ENCODE results near the gene NUTM2B.
"Not testable (repeated sequence)": the region's sequence is repeated elsewhere in the genome, so short reads cannot be mapped to it uniquely, and the experiment has no call there.

DNA sequence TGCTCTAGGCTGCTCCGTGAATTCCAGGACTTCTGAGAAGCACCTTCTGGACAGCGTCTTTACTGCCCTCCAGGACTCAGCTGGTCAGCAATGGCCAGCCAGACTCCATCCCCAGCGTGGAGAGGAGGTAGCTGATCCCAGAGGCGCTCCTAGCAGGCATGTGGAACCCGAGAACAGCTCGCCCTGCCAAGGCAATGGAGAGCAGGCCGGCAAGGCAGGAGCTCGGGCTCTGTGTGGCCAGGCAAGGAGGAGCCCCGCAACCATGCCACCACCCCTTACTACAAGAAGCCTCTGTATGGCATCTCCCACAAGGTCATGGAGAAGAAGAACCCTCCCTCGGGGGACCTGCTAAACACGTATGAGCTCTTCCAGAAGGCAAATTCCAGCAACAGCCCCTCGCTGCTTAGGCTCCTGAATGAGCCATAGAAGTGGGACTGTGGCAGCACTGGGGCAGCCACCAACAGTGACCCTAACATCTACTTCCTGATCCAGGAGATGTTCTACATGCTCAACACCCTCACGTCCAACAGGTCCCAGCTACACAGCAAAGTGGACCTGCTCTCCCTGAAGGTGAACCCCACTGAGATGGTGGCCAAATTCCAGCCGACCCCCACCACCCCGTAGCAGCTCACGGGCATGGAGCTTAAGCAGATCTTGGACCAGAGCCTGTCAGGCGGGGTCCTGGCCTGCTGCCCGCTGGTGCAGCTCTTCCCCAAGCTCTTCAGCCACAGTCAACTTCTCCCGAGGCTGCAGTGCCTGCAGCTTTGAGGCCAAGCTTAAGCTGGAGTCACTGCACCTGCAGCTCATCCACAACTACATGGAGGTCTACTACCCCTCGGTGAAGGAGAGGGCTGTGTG is 19.8 kb upstream of the NUTM2B start:
- TF ChIP-seq, protein P1, sequence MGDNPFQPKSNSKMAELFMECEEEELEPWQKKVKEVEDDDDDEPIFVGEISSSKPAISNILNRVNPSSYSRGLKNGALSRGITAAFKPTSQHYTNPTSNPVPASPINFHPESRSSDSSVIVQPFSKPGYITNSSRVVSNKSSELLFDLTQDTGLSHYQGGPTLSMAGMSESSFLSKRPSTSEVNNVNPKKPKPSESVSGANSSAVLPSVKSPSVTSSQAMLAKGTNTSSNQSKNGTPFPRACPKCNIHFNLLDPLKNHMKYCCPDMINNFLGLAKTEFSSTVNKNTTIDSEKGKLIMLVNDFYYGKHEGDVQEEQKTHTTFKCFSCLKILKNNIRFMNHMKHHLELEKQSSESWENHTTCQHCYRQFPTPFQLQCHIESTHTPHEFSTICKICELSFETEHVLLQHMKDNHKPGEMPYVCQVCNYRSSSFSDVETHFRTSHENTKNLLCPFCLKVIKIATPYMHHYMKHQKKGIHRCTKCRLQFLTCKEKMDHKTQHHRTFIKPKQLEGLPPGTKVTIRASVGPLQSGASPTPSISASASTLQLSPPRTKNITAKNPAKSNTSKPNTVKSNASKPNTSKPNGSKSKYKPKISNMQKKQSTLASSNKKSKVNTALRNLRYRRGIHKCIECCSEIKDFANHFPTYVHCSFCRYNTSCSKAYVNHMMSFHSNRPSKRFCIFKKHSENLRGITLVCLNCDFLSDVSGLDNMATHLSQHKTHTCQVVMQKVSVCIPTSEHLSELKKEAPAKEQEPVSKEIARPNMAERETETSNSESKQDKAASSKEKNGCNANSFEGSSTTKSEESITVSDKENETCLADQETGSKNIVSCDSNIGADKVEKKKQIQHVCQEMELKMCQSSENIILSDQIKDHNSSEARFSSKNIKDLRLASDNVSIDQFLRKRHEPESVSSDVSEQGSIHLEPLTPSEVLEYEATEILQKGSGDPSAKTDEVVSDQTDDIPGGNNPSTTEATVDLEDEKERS (CRISPR knock-in tag; IDR thresholded peaks at IDR 0.05): not testable (repeated sequence)
- TF ChIP-seq, protein P2, sequence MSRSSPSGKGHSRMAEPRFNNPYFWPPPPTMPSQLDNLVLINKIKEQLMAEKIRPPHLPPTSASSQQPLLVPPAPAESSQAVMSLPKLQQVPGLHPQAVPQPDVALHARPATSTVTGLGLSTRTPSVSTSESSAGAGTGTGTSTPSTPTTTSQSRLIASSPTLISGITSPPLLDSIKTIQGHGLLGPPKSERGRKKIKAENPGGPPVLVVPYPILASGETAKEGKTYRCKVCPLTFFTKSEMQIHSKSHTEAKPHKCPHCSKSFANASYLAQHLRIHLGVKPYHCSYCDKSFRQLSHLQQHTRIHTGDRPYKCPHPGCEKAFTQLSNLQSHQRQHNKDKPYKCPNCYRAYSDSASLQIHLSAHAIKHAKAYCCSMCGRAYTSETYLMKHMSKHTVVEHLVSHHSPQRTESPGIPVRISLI (CRISPR knock-in tag; IDR thresholded peaks at IDR 0.05; ENCODE audit: borderline replicate concordance): not testable (repeated sequence)
- TF ChIP-seq NONO (IDR thresholded peaks at IDR 0.05); NONO (CRISPR knock-in tag; conservative IDR thresholded peaks at IDR 0.05): not testable (repeated sequence)

All from HepG2 (cell line).